22Rv1 (cell line): Measurements from ENCODE around the gene TMPRSS6.

Source experiments
- CTCF ChIP-seq: fragments of 450-650 bp; IDR thresholded peaks from 2 replicates; pipeline ENCODE4 v1.5.1; 2017; ENCODE audit warnings: mild to moderate bottlenecking
- ZFX ChIP-seq: fragments of 450-650 bp; IDR thresholded peaks from 2 replicates; pipeline ENCODE4 v1.6.1; 2017; ENCODE audit warnings: antibody characterized with exemption, borderline replicate concordance

- TF ChIP-seq CTCF (no peak), ZFX (no peak)
Observed at GRCh38 chr22:37095113-37095512, 14.4 kb downstream of the TMPRSS6 start.
